NCI-H524 treated with DMSO at 0.1 percent for 48 hours (cell line): ENCODE measurements around the gene MTG2.

Experiments used
- DNase-seq: peaks from one replicate; lab custom pipeline; 2025; lab: John Stamatoyannopoulos, UW

MTG2 gene

GRCh38 chr20:62203378-62204030 is 20.7 kb downstream of the MTG2 start:
- no peak for DNase-seq

- DNase-seq = no peak
Measured at GRCh38 chr20:62205618-62206387, 23.0 kb downstream of the MTG2 start.

- no peak for DNase-seq
Measured at GRCh38 chr20:62206388-62206775, 23.6 kb downstream of the MTG2 start.

- DNase-seq = no peak
Measured at GRCh38 chr20:62208061-62208794, 25.4 kb downstream of the MTG2 start.

GRCh38 chr20:62208795-62209755 is 26.2 kb downstream of the MTG2 start:
- no peak for DNase-seq

- DNase-seq = no peak
Measured at GRCh38 chr20:62209850-62210495, 27.1 kb downstream of the MTG2 start.

- no peak for DNase-seq
Measured at GRCh38 chr20:62210496-62210855, 27.6 kb downstream of the MTG2 start.

GRCh38 chr20:62211216-62211615 is 28.4 kb downstream of the MTG2 start:
- DNase-seq = no peak

GRCh38 chr20:62211769-62212288 is 29.0 kb downstream of the MTG2 start:
- DNase-seq = no peak

- DNase-seq = no peak
Measured at GRCh38 chr20:62212299-62212698, 29.5 kb downstream of the MTG2 start.

- DNase-seq = no peak
Measured at GRCh38 chr20:62214067-62214466, 31.2 kb downstream of the MTG2 start.

GRCh38 chr20:62215020-62215990 is 32.5 kb downstream of the MTG2 start:
- DNase-seq = no peak

GRCh38 chr20:62215991-62216635 is 33.3 kb downstream of the MTG2 start:
- no peak for DNase-seq

- no peak for DNase-seq
Measured at GRCh38 chr20:62216636-62217566, 34.1 kb downstream of the MTG2 start.

- DNase-seq = no peak
Measured at GRCh38 chr20:62217913-62218773, 35.3 kb downstream of the MTG2 start.

GRCh38 chr20:62219101-62219991 is 36.5 kb downstream of the MTG2 start:
- no peak for DNase-seq
